ENCODE data around the gene PLA2G2D.

Gene PLA2G2D

DNA sequence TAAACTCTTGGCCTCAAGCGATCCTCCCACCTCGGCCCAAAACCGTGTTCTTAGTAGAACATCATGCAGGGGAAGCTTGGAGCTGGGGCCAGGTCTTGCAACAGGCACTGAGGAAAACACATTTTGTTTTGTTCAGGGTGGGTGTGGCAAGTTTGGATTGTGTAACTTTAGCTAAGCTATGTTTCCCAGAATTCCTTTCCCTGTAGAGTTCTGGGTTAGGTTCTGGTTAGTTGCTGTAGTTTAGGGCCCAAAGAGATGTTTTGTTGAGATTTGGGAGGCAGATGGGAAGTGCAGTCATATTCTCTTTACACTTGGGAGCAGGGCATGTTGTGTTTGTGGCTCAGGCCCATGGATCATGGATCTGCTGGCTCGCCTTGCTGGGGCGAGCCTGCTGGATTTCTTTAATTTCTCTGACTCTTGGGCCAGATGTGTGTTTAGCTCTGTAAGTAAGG, 25.4 kb downstream of the PLA2G2D start:
- H3K4me1 ChIP-seq (ENCODE audit: control insufficient read depth, insufficient read depth, low read length): no peaks in the 10 kb centered on the region
- H3K36me3 ChIP-seq (ENCODE audit: control insufficient read depth in 2 of 2, insufficient read depth in 1 of 2, low read length in 2 of 2): no peaks in the 10 kb centered on the region
- ChIA-PET POLR2A (no interaction called here), CTCF (no interaction called here)
- no peak overlapping the region for H3K4me3 ChIP-seq (ENCODE audit: low read depth, low read length)
- TF ChIP-seq ZNF768 (tag by site-specific recombination; IDR thresholded peaks at IDR 0.05) (no peak), ZNF529 (tag by site-specific recombination; IDR thresholded peaks at IDR 0.05; ENCODE audit: insufficient replicate concordance) (no peak), ZNF514 (tag by site-specific recombination; IDR thresholded peaks at IDR 0.05) (no peak), WT1 (tag by site-specific recombination; IDR thresholded peaks at IDR 0.05) (no peak), SCRT1 (tag by site-specific recombination; IDR thresholded peaks at IDR 0.05; ENCODE audit: borderline replicate concordance) (no peak), ZBTB1 (tag by site-specific recombination; IDR thresholded peaks at IDR 0.05) (no peak), ZBTB21 (tag by site-specific recombination; IDR thresholded peaks at IDR 0.05) (no peak), ZNF37A (tag by site-specific recombination; IDR thresholded peaks at IDR 0.05) (no peak), ZNF658 (tag by site-specific recombination; IDR thresholded peaks at IDR 0.05) (no peak), SP7 (tag by site-specific recombination; IDR thresholded peaks at IDR 0.05) (no peak), ZXDB (tag by site-specific recombination; IDR thresholded peaks at IDR 0.05) (no peak), ZNF10 (tag by site-specific recombination; IDR thresholded peaks at IDR 0.05) (no peak)
- H3K27ac ChIP-seq (ENCODE audit: extremely low read depth, low read depth, low read length): no peak overlapping the region
- H3K9me3 ChIP-seq (ENCODE audit: control insufficient read depth, insufficient read depth, low read depth, low read length): no peaks in the 10 kb centered on the region

DNA sequence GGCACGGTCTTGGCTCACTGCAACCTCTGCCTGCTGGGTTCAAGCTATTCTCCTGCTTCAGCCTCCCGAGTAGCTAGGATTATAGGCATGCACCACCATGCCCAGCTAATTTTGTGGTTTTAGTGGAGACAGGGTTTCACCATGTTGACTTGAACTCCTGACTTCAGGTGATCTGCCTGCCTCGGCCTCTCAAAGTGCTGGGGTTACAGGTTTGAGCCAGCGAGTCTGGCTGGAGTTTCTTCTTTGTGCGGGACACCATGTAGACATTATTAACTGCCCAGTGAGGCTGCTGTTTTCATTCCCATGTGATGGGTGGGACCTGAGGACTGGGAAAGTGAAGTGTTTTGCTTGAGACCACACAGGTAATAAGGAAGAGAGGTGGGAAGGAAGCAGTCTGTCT, 26.0 kb downstream of the PLA2G2D start:
- Histone ChIP-seq H3K27ac (ENCODE audit: extremely low read depth, low read depth, low read length) (no peak overlapping the region), H3K9me3 (ENCODE audit: control insufficient read depth, insufficient read depth, low read depth, low read length) (no peaks in the 10 kb centered on the region), H3K4me3 (ENCODE audit: low read depth, low read length) (no peak overlapping the region), H3K36me3 (ENCODE audit: control insufficient read depth in 2 of 2, insufficient read depth in 1 of 2, low read length in 2 of 2) (no peaks in the 10 kb centered on the region), H3K4me1 (ENCODE audit: control insufficient read depth, insufficient read depth, low read length) (no peaks in the 10 kb centered on the region)
- CTCF ChIA-PET: interaction anchor here (0.7 kb wide), 2 partner anchors 214 to 699 kb away, joined by 4 to 5 read pairs; no protein-coding TSS in a partner anchor
- TF ChIP-seq SETDB1 (IDR thresholded peaks at IDR 0.05; ENCODE audit: insufficient read length, low read length) (no peak), ZNF19 (tag by site-specific recombination; IDR thresholded peaks at IDR 0.05; ENCODE audit: low read depth) (no peak), ZNF664 (tag by site-specific recombination; IDR thresholded peaks at IDR 0.05) (no peak)
- TF ChIP-seq, protein P1, sequence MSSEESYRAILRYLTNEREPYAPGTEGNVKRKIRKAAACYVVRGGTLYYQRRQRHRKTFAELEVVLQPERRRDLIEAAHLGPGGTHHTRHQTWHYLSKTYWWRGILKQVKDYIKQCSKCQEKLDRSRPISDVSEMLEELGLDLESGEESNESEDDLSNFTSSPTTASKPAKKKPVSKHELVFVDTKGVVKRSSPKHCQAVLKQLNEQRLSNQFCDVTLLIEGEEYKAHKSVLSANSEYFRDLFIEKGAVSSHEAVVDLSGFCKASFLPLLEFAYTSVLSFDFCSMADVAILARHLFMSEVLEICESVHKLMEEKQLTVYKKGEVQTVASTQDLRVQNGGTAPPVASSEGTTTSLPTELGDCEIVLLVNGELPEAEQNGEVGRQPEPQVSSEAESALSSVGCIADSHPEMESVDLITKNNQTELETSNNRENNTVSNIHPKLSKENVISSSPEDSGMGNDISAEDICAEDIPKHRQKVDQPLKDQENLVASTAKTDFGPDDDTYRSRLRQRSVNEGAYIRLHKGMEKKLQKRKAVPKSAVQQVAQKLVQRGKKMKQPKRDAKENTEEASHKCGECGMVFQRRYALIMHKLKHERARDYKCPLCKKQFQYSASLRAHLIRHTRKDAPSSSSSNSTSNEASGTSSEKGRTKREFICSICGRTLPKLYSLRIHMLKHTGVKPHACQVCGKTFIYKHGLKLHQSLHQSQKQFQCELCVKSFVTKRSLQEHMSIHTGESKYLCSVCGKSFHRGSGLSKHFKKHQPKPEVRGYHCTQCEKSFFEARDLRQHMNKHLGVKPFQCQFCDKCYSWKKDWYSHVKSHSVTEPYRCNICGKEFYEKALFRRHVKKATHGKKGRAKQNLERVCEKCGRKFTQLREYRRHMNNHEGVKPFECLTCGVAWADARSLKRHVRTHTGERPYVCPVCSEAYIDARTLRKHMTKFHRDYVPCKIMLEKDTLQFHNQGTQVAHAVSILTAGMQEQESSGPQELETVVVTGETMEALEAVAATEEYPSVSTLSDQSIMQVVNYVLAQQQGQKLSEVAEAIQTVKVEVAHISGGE (tag by site-specific recombination; conservative IDR thresholded peaks at IDR 0.05; ENCODE audit: low read depth): no peak
- POLR2A ChIA-PET: no interaction called here

DNA sequence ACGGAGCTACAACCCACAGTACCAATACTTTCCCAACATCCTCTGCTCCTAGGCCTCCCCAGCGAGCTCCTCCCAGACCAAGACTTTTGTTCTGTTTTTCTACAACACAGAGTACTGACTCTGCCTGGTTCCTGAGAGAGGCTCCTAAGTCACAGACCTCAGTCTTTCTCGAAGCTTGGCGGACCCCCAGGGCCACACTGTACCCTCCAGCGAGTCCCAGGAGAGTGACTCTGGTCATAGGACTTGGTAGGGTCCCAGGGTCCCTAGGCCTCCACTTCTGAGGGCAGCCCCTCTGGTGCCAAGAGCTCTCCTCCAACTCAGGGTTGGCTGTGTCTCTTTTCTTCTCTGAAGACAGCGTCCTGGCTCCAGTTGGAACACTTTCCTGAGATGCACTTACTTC, 28.7 kb downstream of the PLA2G2D start:
- TF ChIP-seq KLF10 (tag by site-specific recombination; IDR thresholded peaks at IDR 0.05) (no peak), ZNF223 (tag by site-specific recombination; IDR thresholded peaks at IDR 0.05) (no peak), ZNF791 (tag by site-specific recombination; IDR thresholded peaks at IDR 0.05) (no peak), GLIS2 (tag by site-specific recombination; IDR thresholded peaks at IDR 0.05) (no peak), ZNF530 (tag by site-specific recombination; IDR thresholded peaks at IDR 0.05; ENCODE audit: low read depth) (no peak), ZNF311 (tag by site-specific recombination; IDR thresholded peaks at IDR 0.05; ENCODE audit: borderline replicate concordance) (no peak), ZNF184 (tag by site-specific recombination; IDR thresholded peaks at IDR 0.05) (no peak), ZNF202 (tag by site-specific recombination; IDR thresholded peaks at IDR 0.05; ENCODE audit: borderline replicate concordance) (no peak), ZNF610 (tag by site-specific recombination; IDR thresholded peaks at IDR 0.05; ENCODE audit: borderline replicate concordance) (no peak)
- TF ChIP-seq, protein P2, sequence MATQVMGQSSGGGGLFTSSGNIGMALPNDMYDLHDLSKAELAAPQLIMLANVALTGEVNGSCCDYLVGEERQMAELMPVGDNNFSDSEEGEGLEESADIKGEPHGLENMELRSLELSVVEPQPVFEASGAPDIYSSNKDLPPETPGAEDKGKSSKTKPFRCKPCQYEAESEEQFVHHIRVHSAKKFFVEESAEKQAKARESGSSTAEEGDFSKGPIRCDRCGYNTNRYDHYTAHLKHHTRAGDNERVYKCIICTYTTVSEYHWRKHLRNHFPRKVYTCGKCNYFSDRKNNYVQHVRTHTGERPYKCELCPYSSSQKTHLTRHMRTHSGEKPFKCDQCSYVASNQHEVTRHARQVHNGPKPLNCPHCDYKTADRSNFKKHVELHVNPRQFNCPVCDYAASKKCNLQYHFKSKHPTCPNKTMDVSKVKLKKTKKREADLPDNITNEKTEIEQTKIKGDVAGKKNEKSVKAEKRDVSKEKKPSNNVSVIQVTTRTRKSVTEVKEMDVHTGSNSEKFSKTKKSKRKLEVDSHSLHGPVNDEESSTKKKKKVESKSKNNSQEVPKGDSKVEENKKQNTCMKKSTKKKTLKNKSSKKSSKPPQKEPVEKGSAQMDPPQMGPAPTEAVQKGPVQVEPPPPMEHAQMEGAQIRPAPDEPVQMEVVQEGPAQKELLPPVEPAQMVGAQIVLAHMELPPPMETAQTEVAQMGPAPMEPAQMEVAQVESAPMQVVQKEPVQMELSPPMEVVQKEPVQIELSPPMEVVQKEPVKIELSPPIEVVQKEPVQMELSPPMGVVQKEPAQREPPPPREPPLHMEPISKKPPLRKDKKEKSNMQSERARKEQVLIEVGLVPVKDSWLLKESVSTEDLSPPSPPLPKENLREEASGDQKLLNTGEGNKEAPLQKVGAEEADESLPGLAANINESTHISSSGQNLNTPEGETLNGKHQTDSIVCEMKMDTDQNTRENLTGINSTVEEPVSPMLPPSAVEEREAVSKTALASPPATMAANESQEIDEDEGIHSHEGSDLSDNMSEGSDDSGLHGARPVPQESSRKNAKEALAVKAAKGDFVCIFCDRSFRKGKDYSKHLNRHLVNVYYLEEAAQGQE (tag by site-specific recombination; IDR thresholded peaks at IDR 0.05): no peak
- Histone ChIP-seq H3K9me3 (ENCODE audit: control insufficient read depth, insufficient read depth, low read depth, low read length) (no peaks in the 10 kb centered on the region), H3K27ac (ENCODE audit: extremely low read depth, low read depth, low read length) (no peak overlapping the region), H3K4me1 (ENCODE audit: control insufficient read depth, insufficient read depth, low read length) (no peaks in the 10 kb centered on the region), H3K4me3 (ENCODE audit: low read depth, low read length) (no peak overlapping the region), H3K36me3 (ENCODE audit: control insufficient read depth in 2 of 2, insufficient read depth in 1 of 2, low read length in 2 of 2) (no peaks in the 10 kb centered on the region)
- CTCF ChIA-PET: interaction anchor here (0.5 to 0.7 kb wide), 2 partner anchors 11 to 105 kb away, joined by 3 read pairs; no protein-coding TSS in a partner anchor
- POLR2A ChIA-PET: no interaction called here

Data from HEK293 (cell line).